Lower leg skin (tissue), 3 donors: Measurements from ENCODE around the gene TIPRL.

Experiments
- CTCF ChIP-seq, 3 donors: fragments of 450-650 bp; IDR thresholded peaks; one replicate each; pipeline ENCODE4 v1.5.1; 2016; ENCODE audit warnings: antibody characterized with exemption in 3 of 3, mild to moderate bottlenecking in 3 of 3, moderate library complexity in 2 of 3
- POLR2A ChIP-seq, 2 donors: fragments of 450-650 bp; IDR thresholded peaks; one replicate each; pipeline ENCODE4 v1.6.1; 2016 to 2017; ENCODE audit warnings: antibody characterized with exemption in 2 of 2, mild to moderate bottlenecking in 1 of 2, moderate library complexity in 1 of 2

GRCh38 chr1:168229893-168230292, 51.1 kb downstream of the TIPRL start:
- TF ChIP-seq CTCF (IDR thresholded peaks at IDR 0.05) = no peak
- no peak for TF ChIP-seq POLR2A (IDR thresholded peaks at IDR 0.05)
